COLO668 (cell line): ENCODE data around the gene AUTS2.

Experiments
- DNase-seq: peaks from one replicate; lab custom pipeline; 2025; ENCODE audit not compliant: unreplicated experiment; lab: John Stamatoyannopoulos, UW

AUTS2 gene

GRCh38 chr7:70773406-70773805 is 1175.1 kb downstream of the AUTS2 start:
- no peak for DNase-seq

- DNase-seq, result no peak
Observed at GRCh38 chr7:70774950-70775527, 1176.8 kb downstream of the AUTS2 start.

GRCh38 chr7:70775570-70776156 is 1177.4 kb downstream of the AUTS2 start:
- DNase-seq, result no peak

- no peak for DNase-seq
Observed at GRCh38 chr7:70776627-70777101, 1178.4 kb downstream of the AUTS2 start.

- DNase-seq, result no peak
Observed at GRCh38 chr7:70777251-70777650, 1179.0 kb downstream of the AUTS2 start.

GRCh38 chr7:70778585-70778984 is 1180.3 kb downstream of the AUTS2 start:
- DNase-seq, result no peak

- no peak for DNase-seq
Observed at GRCh38 chr7:70779321-70779720, 1181.0 kb downstream of the AUTS2 start.

GRCh38 chr7:70781922-70782311 is 1183.6 kb downstream of the AUTS2 start:
- DNase-seq, result no peak

- DNase-seq, result no peak
Observed at GRCh38 chr7:70782796-70783195, 1184.5 kb downstream of the AUTS2 start.

GRCh38 chr7:70785427-70785826 is 1187.2 kb downstream of the AUTS2 start:
- no peak for DNase-seq

- no peak for DNase-seq
Observed at GRCh38 chr7:70786076-70786475, 1187.8 kb downstream of the AUTS2 start.

- no peak for DNase-seq
Observed at GRCh38 chr7:70787286-70787685, 1189.0 kb downstream of the AUTS2 start.

- DNase-seq, result no peak
Observed at GRCh38 chr7:70787771-70788170, 1189.5 kb downstream of the AUTS2 start.

- DNase-seq, result no peak
Observed at GRCh38 chr7:70788276-70788675, 1190.0 kb downstream of the AUTS2 start.

- DNase-seq, result no peak
Observed at GRCh38 chr7:70789481-70790214, 1191.4 kb downstream of the AUTS2 start.

GRCh38 chr7:70790215-70791073 is 1192.2 kb downstream of the AUTS2 start:
- no peak for DNase-seq

GRCh38 chr7:70791341-70791740 is 1193.1 kb downstream of the AUTS2 start:
- DNase-seq, result no peak

- no peak for DNase-seq
Observed at GRCh38 chr7:70793060-70793459, 1194.8 kb downstream of the AUTS2 start.

GRCh38 chr7:70793821-70794220 is 1195.5 kb downstream of the AUTS2 start:
- DNase-seq, result no peak

- no peak for DNase-seq
Observed at GRCh38 chr7:70794962-70795361, 1196.7 kb downstream of the AUTS2 start.

- DNase-seq, result no peak
Observed at GRCh38 chr7:70795948-70796347, 1197.7 kb downstream of the AUTS2 start.
